Measurements from ENCODE around the gene EIF2B1. TPM values are rescaled to one million over a fixed set of nuclear protein-coding genes. Genes with fewer than 3 reads are reported as not detected.

EIF2B1 gene
- total RNA-seq, 4 donors from 2014 or later, result 46.0 to 121 (median 92.3) TPM

- in situ Hi-C loops (cut with MboI; ENCODE audit: low pct_ligation_motif_present in 1 of 4, low pct_unique_long_range_greater_than_20kb in 1 of 4, low sequenced_read_pairs in 3 of 4) (no loop called here), intact Hi-C loops (cut with DNase I; ENCODE audit: low total_unique reads) (no loop called here)
- 100% methylated on average over 1 of the region's 1 CpG for WGBS, 2 donors (ENCODE audit: low coverage in 1 of 2)
These were observed 56.9 kb downstream of the EIF2B1 start for GRCh38 chr12:123576611-123577010.

GRCh38 chr12:123573870-123574269 is 59.6 kb downstream of the EIF2B1 start:
- no peak for DNase-seq
- H3K4me1 ChIP-seq, result no peaks in the 10 kb centered on the region
- no peaks in the 10 kb centered on the region for H3K36me3 ChIP-seq
- intact Hi-C loops (cut with DNase I; ENCODE audit: low total_unique reads), result no loop called here
- WGBS, 2 donors (ENCODE audit: low coverage in 1 of 2), result 54 to 80% methylated on average over 2 to 4 of the region's 4 CpGs
- H3K27ac ChIP-seq, result no peak overlapping the region
- no peak overlapping the region for H3K4me3 ChIP-seq
- in situ Hi-C loops (cut with MboI; ENCODE audit: low pct_ligation_motif_present in 1 of 4, low pct_unique_long_range_greater_than_20kb in 1 of 4, low sequenced_read_pairs in 3 of 4), result no loop called here
- TF ChIP-seq EP300 (IDR thresholded peaks at IDR 0.05; ENCODE audit: low read depth) (no peak), POLR2A (IDR thresholded peaks at IDR 0.05) (no peak), CTCF (IDR thresholded peaks at IDR 0.05) (no peak), POLR2AphosphoS5 (IDR thresholded peaks at IDR 0.05) (no peak)
- H3K27me3 ChIP-seq, result no peaks in the 10 kb centered on the region
- H3K9me3 ChIP-seq, result no peaks in the 10 kb centered on the region

More at GRCh38 chr12:123576611-123577010, 56.9 kb downstream of the EIF2B1 start:
- no peak for TF ChIP-seq POLR2AphosphoS5 (IDR thresholded peaks at IDR 0.05)
- no peak for TF ChIP-seq CTCF (IDR thresholded peaks at IDR 0.05)
- TF ChIP-seq POLR2A (IDR thresholded peaks at IDR 0.05), result no peak
- TF ChIP-seq EP300 (IDR thresholded peaks at IDR 0.05; ENCODE audit: low read depth), result no peak
- no peaks in the 10 kb centered on the region for H3K4me1 ChIP-seq
- H3K36me3 ChIP-seq, result no peaks in the 10 kb centered on the region
- H3K9me3 ChIP-seq, result no peaks in the 10 kb centered on the region
- no peaks in the 10 kb centered on the region for H3K27me3 ChIP-seq
- H3K4me3 ChIP-seq, result no peak overlapping the region
- H3K27ac ChIP-seq, result no peak overlapping the region
- no peak for DNase-seq

- no peak for DNase-seq
- in situ Hi-C loops (cut with MboI; ENCODE audit: low pct_ligation_motif_present in 1 of 4, low pct_unique_long_range_greater_than_20kb in 1 of 4, low sequenced_read_pairs in 3 of 4) (no loop called here), intact Hi-C loops (cut with DNase I; ENCODE audit: low total_unique reads) (no loop called here)
- no peaks in the 10 kb centered on the region for H3K36me3 ChIP-seq
- H3K9me3 ChIP-seq, result no peaks in the 10 kb centered on the region
- no peaks in the 10 kb centered on the region for H3K27me3 ChIP-seq
- TF ChIP-seq POLR2AphosphoS5 (IDR thresholded peaks at IDR 0.05), result no peak
- no peak for TF ChIP-seq EP300 (IDR thresholded peaks at IDR 0.05; ENCODE audit: low read depth)
- no peak for TF ChIP-seq CTCF (IDR thresholded peaks at IDR 0.05)
- TF ChIP-seq POLR2A (IDR thresholded peaks at IDR 0.05), result no peak
- H3K4me3 ChIP-seq, result no peak overlapping the region
- no peaks in the 10 kb centered on the region for H3K4me1 ChIP-seq
- 43 to 100% methylated on average over 1 to 2 of the region's 2 CpGs for WGBS, 2 donors (ENCODE audit: low coverage in 1 of 2)
- H3K27ac ChIP-seq, result no peak overlapping the region
These were observed 61.1 kb downstream of the EIF2B1 start for GRCh38 chr12:123572391-123572790.

GRCh38 chr12:123571343-123571813 is 62.1 kb downstream of the EIF2B1 start:
- 40 to 52% methylated on average over 2 to 4 of the region's 4 CpGs for WGBS, 2 donors (ENCODE audit: low coverage in 1 of 2)
- in situ Hi-C loops (cut with MboI; ENCODE audit: low pct_ligation_motif_present in 1 of 4, low pct_unique_long_range_greater_than_20kb in 1 of 4, low sequenced_read_pairs in 3 of 4), result no loop called here

More at GRCh38 chr12:123571343-123571813, 62.1 kb downstream of the EIF2B1 start:
- Histone ChIP-seq H3K27me3 (no peaks in the 10 kb centered on the region), H3K9me3 (no peaks in the 10 kb centered on the region), H3K36me3 (no peaks in the 10 kb centered on the region), H3K27ac (no peak overlapping the region), H3K4me3 (no peak overlapping the region), H3K4me1 (no peaks in the 10 kb centered on the region)
- intact Hi-C loops (cut with DNase I; ENCODE audit: low total_unique reads), result no loop called here
- peak; percentile 16 for DNase-seq
- TF ChIP-seq POLR2AphosphoS5 (IDR thresholded peaks at IDR 0.05) (no peak), EP300 (IDR thresholded peaks at IDR 0.05; ENCODE audit: low read depth) (no peak), CTCF (IDR thresholded peaks at IDR 0.05) (no peak), POLR2A (IDR thresholded peaks at IDR 0.05) (no peak)

Small RNAs within 50 kb of the gene (small RNA-seq; reads per million reads assigned to genes)
- gene SNORA9B, result 0 to 0.24 (median 0) reads per million in 4 donors

Other genes starting within 250 kb of the EIF2B1 start
- gene KMT5A, start 249.6 kb downstream of the EIF2B1 start, total RNA-seq, result 10 to 100 TPM; 32.9 to 43.8 (median 34.4) TPM
- gene RILPL2, start 197.0 kb downstream of the EIF2B1 start, total RNA-seq, result 1 to 10 TPM in 3 of 4 donors, under 1 TPM in 1; 0.60 to 2.7 (median 1.4) TPM
- 10 to 100 TPM in 3 of 4 donors, 1 to 10 TPM in 1; 8.6 to 30.0 (median 25.7) TPM for gene SNRNP35, start 175.5 kb downstream of the EIF2B1 start, total RNA-seq
- gene RILPL1, start 100.0 kb downstream of the EIF2B1 start, total RNA-seq, result 1 to 10 TPM; 1.6 to 6.7 (median 5.0) TPM
- 100 to 1,000 TPM in 2 of 4 donors, 10 to 100 TPM in 2; 62.9 to 138 (median 96.6) TPM for gene TMED2, start 49.1 kb downstream of the EIF2B1 start, total RNA-seq
- gene DDX55, start 31.6 kb downstream of the EIF2B1 start, total RNA-seq, result 10 to 100 TPM; 14.2 to 35.2 (median 25.1) TPM
- 10 to 100 TPM in 3 of 4 donors, 1 to 10 TPM in 1; 2.6 to 14.3 (median 11.6) TPM for gene GTF2H3, start 143 bp upstream of the EIF2B1 start, total RNA-seq
- 1 to 10 TPM in 3 of 4 donors, under 1 TPM in 1; 1.00 to 6.3 (median 5.1) TPM for gene TCTN2, start 37.4 kb upstream of the EIF2B1 start, total RNA-seq
- 10 to 100 TPM; 23.9 to 33.3 (median 29.0) TPM for gene ATP6V0A2, start 78.7 kb upstream of the EIF2B1 start, total RNA-seq
- gene DNAH10, start 128.6 kb upstream of the EIF2B1 start, total RNA-seq, result under 1 TPM in 2 of 4 donors, not detected in 2; 0.14 to 0.20 TPM

All from transverse colon (tissue), 4 donors.